NCI-H460 (cell line): Measurements from ENCODE around the gene SFRP2. TPM values are rescaled to one million over a fixed set of nuclear protein-coding genes. Genes with fewer than 3 reads are reported as not detected.

Experiments used
- DNase-seq: peaks from one replicate; pipeline ENCODE4 v3.0.0-alpha.2; 2016; ENCODE audit warnings: low read depth; ENCODE audit errors: extremely low read depth
- total RNA-seq: library from RNA; depleted of rRNA; stranded (reverse); fragments of >200 nt; shearing (Covaris generic); gene quantifications from 2 replicates; pipeline ENCODE4 v1.2.3, GENCODE V29; 2014

The SFRP2 gene
- total RNA-seq, 1 experiment from 2014 or later: not detected

DNA sequence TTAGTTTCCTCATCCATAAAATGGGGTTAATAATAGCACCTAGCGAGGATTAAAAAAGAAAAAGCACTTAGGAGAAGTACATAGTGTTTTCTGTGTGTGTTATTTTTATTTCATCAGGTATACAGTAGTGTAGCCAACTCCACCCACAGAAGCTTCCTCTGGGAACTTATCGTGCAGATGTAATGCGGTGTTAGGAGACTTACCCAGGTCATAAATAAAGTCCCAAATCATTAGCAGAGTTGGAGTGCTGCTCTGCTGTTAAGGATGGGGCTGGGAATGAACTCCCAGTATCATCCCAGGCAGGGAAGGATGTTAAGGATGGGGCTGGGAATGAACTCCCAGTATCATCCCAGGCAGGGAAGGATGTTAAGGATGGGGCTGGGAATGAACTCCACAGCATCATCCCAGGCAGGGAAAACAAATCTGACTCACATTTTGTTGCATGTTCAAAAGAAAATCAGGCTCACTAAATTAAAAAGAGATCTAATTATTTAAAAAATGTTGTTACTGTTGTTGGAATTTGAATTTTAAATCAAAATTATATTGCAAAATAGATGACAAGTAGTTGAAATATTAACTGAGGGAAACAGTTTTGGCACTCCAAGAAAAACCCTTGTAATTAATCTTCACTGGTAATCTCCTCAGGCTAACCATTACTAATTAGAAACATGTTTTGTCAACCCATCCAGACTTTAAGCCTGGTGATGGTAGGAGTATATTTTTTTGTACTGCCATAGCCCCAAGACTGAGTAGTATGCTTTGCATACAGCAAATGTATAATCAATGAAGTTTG lies 10.2 kb upstream of the SFRP2 start:
- DNase-seq: no peak

- no peak for DNase-seq
Observed at GRCh38 chr4:153798420-153798819, 9.5 kb upstream of the SFRP2 start.

DNA sequence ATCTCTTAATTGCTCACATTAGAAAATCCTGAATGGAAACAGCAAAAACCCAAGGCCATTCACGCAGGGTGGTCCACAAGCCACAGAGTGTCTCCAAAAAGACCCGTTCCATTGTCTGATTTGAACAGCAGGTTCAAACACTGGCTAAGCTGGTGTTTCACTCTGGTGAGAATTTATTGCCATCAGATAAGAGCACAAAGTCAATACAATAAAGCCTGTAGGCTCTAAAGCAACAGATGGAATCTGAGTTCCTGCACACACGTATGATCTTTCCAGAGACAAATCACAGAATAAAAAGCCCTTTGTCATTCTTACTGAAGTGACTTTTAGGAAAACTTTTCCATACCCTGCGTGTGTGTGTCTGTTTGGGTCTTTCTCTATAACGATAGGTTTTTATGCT lies 5.1 kb upstream of the SFRP2 start:
- no peak for DNase-seq

GRCh38 chr4:153792618-153793247 lies 3.9 kb upstream of the SFRP2 start:
- DNase-seq: no peak

DNA sequence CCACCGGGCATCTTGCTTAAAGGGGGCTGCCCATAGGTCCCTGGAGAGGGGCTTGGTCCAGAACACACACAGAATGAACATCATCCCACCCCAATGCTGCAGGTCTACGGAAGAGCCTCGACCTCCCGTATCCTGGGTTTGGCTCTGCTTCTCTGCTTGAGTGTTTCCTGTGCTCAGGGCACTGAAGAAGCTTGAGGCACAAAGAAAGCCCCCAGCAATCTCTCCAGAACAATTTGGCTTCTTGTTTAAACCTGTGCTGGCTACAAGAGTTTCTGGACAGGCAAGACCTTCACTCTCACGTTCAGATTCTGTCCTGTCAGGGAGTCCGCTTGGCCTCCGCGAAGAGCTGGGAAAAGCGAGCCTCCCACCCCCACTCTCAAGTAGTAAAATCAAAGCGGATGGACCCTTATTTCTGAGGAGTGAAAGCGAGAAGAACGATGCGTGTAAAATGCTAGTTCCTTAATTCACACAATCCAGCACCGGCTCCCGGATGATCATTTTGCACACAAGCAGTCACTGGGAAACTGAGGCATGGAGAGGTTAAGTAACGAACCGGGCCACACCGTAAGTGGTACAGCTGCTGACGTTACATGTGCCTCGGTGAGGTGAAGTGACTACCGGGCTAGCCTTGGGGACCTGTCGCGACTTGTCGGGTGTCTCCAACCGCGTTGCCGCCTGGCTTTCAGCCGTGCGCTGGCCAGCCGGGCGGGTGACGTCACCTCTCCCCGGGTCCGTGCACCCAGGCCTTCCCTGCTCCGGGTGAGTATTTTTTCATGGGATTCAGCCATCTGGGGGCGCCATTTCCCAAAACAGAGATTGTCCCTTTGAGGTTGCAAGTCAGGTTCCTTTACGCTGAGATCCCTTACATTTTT lies 3.1 kb upstream of the SFRP2 start:
- peak; percentile 2 for DNase-seq

DNA sequence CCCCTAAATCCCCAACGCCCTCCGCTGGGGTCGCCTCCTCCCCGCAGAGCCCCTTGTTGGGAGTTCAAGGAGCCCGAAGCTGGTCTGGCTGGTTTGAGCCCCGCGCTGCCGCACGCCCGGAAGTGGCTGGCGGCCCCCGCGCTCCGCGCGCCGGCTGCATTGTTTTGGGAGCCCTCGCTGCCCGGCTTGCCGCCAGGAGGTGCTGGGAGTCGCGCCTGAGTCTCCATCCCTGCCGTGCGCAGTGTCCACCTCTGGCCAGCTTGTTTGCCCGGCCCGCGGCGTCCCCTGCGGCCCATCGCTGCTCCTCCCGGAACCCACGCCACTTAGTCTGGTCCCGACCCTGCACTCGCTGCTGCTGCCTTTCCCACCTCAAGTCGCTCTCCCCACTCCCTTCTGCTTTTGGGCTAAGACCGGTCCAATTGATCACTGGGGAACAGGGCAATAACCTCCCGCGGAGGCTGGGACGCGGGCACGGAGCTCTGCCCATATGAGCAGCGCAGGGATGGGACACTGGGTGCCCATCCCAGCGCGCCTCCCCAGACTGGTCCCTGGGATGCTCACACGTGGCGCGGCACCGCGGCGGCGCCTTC lies 2.2 kb upstream of the SFRP2 start:
- no peak for DNase-seq

DNA sequence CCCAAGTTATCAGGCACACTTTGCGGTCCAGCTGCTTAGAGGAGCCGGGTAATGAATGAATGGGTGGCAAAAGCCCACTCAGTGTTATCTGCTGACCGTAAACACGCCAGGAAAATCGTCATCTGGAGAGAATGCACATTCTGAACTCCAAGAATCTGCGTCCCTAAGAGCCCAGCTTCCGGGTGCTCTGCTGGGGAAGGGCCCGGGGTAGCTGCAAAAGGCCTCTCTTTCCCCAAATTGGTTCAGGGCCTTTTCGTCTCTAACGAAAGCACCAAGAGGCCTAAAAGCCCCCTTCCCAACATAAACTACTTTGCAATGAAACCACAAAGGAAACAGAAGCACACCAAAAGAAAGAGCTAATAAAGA lies 1.6 kb upstream of the SFRP2 start:
- DNase-seq: no peak

GRCh38 chr4:153789741-153790499 lies 1.0 kb upstream of the SFRP2 start:
- no peak for DNase-seq

DNA sequence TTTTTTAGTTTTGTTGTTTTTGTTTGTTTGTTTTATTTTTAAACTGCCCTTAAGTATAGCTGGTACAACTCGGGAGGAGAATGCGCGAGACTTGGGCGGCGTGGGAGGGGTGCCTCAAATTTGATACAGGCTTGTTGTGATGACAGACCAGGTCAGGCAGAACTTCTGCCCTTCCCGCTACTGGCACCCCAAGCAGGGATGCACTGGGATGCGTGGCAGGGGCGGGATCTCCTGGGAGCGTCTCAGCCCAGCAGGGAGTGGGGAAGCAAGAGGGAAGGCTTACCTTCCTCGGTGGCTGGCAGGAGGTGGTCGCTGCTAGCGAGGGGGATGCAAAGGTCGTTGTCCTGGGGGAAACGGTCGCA lies 851 bp downstream of the SFRP2 start:
- no peak for DNase-seq

GRCh38 chr4:153787575-153787974 lies 1.3 kb downstream of the SFRP2 start:
- DNase-seq: no peak

DNA sequence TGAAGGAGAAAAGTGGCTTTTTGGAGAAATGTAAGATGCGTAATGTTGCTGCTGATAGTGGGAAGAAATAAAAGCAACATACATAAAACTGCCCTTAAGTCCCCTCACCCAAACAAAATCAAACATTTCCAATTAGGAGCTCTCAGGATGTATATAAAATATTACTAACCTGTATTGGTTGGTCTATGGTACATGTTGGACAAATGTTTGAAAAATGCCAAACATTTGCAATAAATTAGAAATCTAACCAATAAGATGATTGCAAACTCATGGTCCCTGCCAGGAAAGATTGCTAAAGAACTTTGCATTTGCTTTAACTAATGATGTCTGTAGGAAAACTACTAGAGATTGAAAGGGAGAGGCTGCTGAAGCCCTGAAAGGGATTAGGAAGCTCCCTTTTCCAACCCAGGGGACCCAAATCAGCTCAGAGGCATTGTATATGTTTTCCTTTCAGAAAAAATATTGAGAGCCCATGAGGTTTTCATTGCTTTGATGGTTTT lies 1.8 kb downstream of the SFRP2 start:
- no peak for DNase-seq

GRCh38 chr4:153785910-153786721 lies 2.8 kb downstream of the SFRP2 start:
- DNase-seq: peak; percentile 12

DNA sequence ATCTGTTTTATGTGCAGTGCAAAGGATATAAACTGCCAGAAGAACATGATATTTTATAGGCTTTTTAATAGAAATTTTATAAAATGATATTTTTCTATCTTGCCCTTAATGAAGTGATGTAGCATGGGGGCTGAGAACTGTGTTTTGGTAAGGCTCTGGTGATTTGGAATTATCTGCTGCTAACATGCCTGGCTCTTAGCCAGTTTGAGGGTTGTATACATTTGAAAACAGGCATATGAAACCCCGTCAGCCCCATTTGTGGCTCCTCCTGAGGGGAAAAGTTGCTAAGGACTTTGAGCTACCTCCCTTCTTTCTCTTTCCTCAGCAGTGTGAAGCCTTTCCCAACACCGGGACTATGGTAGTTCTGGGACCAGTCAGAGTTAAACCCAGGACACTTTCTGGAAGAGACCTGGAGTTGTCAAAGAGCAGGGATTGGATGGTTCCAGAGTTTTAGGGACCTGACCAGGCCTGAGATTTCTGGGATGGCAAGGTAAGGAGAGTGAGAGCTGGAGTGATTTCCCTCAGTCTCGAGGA lies 4.7 kb downstream of the SFRP2 start:
- DNase-seq: no peak

GRCh38 chr4:153782581-153782980 lies 6.3 kb downstream of the SFRP2 start:
- no peak for DNase-seq

GRCh38 chr4:153781717-153782416 lies 7.0 kb downstream of the SFRP2 start:
- no peak for DNase-seq

DNA sequence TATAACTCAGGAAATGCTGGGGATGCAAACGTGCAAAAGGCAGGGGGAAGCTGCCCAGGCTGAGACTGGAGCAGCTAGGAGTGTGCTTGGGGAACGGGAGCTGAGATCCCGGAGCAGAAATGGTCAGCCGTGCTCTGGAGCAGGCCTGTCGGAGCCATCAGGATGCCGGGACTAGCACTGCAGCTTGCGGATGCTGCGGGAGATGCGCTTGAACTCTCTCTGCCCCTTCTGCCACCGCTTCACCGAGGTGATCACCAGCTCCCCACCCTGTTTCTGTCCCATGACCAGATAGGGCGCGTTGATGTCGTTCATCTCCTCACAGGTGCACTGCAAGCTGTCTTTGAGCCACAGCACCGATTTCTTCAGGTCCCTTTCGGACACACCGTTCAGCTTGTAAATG lies 7.6 kb downstream of the SFRP2 start:
- DNase-seq: no peak

- no peak for DNase-seq
Observed at GRCh38 chr4:153780876-153781275, 8.0 kb downstream of the SFRP2 start.

GRCh38 chr4:153780221-153780620 lies 8.7 kb downstream of the SFRP2 start:
- no peak for DNase-seq

- no peak for DNase-seq
Observed at GRCh38 chr4:153778383-153778782, 10.5 kb downstream of the SFRP2 start.
